Chondrocyte (in vitro differentiated cells): ENCODE data around the gene PSMA7. TPM values are rescaled to one million over a fixed set of nuclear protein-coding genes. Genes with fewer than 3 reads are reported as not detected.
A peak's percentile ranks its signal among the peaks of the same experiment; 100 is the strongest.

Experiments
- DNase-seq: peaks from one replicate; pipeline ENCODE4 v3.0.0; 2021; ENCODE audit warnings: mixed read lengths, low spot score
- H3K27ac Mint-ChIP-seq: one replicate; pipeline ENCODE4 v1.8.0; 2021; ENCODE audit warnings: mild to moderate bottlenecking, moderate library complexity, mixed read lengths; ENCODE audit not compliant: unreplicated experiment
- H3K27me3 Mint-ChIP-seq: 2 replicates; pipeline ENCODE4 v1.8.0; 2021; ENCODE audit warnings: low read depth, mixed read lengths
- H3K36me3 Mint-ChIP-seq: 2 replicates; pipeline ENCODE4 v1.8.0; 2021; ENCODE audit warnings: low read depth, mixed read lengths
- H3K4me1 Mint-ChIP-seq: 2 replicates; pipeline ENCODE4 v1.8.0; 2021; ENCODE audit warnings: low read depth, mild to moderate bottlenecking, mixed read lengths
- H3K4me3 Mint-ChIP-seq: one replicate; pipeline ENCODE4 v1.8.0; 2021; ENCODE audit warnings: mild to moderate bottlenecking, moderate library complexity, mixed read lengths; ENCODE audit not compliant: unreplicated experiment
- H3K9me3 Mint-ChIP-seq: 2 replicates; pipeline ENCODE4 v1.8.0; 2021; ENCODE audit warnings: low read depth, mixed read lengths
- long read RNA-seq: library from polyadenylated mRNA; stranded (forward); transcript quantifications from one replicate; pipeline ENCODE4 v2.0.0, GENCODE V29; 2021
- total RNA-seq: library from RNA; stranded (reverse); gene quantifications from 3 replicates; pipeline ENCODE4 v1.2.1, GENCODE V29; 2021
- TF ChIP-seq, protein P1 (sequence below): fragments of 200-600 bp; sonication (generic); IDR thresholded peaks from 2 replicates; pipeline ENCODE4 v1.5.0; 2021; ENCODE audit warnings: antibody characterized with exemption, mild to moderate bottlenecking, moderate library complexity

The PSMA7 gene
- 218 to 238 TPM (median 226 TPM) in 3 replicates for total RNA-seq
- long read RNA-seq, transcript PSMA7-206 (4 exons, 548 nt) = minor isoform, 241 of 536 reads
- long read RNA-seq, transcript PSMA7-203 (7 exons, 996 nt) = major isoform, 271 of 536 reads
- long read RNA-seq, partial matches to known transcripts = 8 of 536 reads
- long read RNA-seq, other reads (novel, unspliced or antisense) = 13 of 536 reads

DNA sequence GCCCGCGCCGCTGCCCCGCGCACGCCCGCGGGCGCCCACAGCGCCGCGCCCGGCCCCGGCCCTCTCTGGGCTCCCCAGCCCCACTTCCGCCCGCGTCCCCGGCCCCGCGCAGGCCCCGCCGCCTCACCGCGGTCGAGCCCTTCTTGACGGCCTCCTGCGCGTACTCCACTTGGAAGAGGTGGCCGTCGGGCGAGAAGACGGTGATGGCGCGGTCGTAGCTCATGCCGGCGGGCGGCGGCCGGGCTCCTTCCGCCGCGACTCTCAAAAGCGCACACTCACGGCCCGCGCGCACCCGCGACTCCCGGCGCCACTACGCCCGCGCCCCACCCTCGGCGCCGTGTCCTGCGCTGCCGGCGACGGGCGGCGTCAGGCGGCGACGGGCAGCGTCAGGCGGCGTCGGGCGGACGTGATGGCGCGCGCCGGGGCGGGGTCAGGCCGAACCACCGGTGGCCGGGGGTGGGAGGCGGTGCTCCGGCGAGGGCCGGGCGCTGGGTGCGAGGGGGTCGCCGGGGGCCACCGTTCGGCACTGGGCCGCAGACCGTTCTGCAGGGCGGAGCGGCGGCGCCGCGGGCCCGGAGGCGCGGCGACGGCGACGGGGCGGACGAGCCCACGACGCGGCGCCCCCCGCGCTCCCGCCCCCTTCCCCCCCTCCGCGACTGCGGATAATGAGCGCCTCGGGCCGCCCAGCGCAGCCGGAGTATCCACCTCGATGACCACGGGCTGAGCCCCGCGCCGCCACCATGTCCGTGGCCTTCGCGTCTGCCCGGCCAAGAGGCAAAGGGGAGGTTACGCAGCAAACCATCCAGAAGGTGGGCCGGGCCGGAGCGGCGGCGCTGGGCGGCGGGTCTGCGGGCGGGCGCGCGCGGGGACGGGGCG lies at the start of gene PSMA7, which contains the start of gene SS18L1:
PSMA7 (minus strand) TSS at position 314 of the 876 bp plus-strand sequence; CDS start at position 223, 91 bp downstream.
SS18L1 (plus strand) TSS at position 689 of the 876 bp plus-strand sequence; CDS start at position 741, 52 bp downstream.
- Mint-ChIP-seq H3K4me3 (peak within 1 kb of the TSS; percentile 79), H3K27ac (peak within 1 kb of the TSS; percentile 93), H3K9me3 (no peaks in the 10 kb centered on the region), H3K27me3 (no peaks in the 10 kb centered on the region), H3K36me3 (peaks cover 6% of the 10 kb centered on the region), H3K4me1 (peaks cover 47% of the 10 kb centered on the region)
- peak; percentile 92 for DNase-seq
- TF ChIP-seq, protein P1, sequence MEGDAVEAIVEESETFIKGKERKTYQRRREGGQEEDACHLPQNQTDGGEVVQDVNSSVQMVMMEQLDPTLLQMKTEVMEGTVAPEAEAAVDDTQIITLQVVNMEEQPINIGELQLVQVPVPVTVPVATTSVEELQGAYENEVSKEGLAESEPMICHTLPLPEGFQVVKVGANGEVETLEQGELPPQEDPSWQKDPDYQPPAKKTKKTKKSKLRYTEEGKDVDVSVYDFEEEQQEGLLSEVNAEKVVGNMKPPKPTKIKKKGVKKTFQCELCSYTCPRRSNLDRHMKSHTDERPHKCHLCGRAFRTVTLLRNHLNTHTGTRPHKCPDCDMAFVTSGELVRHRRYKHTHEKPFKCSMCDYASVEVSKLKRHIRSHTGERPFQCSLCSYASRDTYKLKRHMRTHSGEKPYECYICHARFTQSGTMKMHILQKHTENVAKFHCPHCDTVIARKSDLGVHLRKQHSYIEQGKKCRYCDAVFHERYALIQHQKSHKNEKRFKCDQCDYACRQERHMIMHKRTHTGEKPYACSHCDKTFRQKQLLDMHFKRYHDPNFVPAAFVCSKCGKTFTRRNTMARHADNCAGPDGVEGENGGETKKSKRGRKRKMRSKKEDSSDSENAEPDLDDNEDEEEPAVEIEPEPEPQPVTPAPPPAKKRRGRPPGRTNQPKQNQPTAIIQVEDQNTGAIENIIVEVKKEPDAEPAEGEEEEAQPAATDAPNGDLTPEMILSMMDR = no peak

DNA sequence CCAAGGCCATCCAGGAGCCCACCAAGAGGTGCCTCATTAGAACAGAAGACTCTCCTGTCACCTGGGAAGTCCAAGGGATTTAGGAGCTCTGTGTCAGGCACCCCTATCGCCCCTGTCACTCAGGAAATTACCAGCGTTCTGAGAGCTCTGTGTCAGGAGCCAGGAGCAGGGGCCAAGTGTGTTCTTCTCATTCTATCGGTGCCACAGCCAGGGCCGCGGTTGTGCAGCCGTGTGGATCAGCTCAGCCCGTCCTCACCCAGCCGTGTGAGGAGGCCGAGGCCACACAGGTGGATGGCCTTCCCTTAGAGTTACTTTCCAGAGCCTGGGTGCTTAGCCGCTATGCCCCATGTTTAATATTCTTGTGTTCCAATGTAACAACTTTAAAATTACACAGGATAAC lies 49.4 kb upstream of the PSMA7 start:
- peak; percentile 53 for DNase-seq
- no peak overlapping the region for H3K4me3 Mint-ChIP-seq
- peaks cover 8% of the 10 kb centered on the region for H3K4me1 Mint-ChIP-seq
- TF ChIP-seq, protein P1 = no peak
- H3K36me3 Mint-ChIP-seq = peaks cover 6% of the 10 kb centered on the region
- no peak overlapping the region for H3K27ac Mint-ChIP-seq
- H3K9me3 Mint-ChIP-seq = no peaks in the 10 kb centered on the region
- no peaks in the 10 kb centered on the region for H3K27me3 Mint-ChIP-seq

DNA sequence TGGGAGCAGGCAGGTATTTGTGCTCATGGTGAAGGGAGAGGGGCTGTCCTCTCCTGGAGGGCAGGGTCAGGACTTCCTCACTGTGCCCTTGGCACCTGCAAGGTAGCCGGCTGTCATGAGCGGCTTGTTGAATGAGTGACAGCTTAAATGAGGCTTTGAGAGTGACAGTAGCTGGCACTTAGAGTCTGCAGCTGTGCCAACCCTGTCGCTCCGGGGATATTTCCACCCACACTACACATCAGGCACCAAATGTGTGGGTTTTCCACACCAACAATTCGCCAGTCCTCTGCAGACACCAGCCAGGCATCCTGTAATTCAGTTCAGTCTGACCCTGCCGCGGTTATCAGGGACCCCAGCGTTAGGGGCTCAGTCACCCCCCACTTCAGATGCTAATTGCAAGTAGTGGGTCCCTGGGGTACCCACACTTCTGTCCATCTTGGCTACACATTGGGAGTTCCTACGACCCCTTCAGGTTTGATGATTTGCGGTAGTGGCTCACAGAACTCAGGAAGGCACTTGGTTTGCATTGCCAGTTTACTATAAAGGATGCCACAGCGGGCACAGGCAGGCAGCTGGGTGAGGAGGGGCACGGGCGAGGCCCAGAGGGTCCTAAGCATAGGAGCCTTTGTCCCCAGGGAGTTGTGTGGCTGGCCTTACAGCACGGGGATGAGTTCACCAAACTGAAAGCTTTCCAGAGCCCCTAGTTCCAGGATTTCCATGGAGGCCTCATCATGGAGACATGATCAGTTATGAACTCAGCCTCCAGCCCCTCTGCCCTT lies 48.8 kb upstream of the PSMA7 start:
- Mint-ChIP-seq H3K9me3 (no peaks in the 10 kb centered on the region), H3K27me3 (no peaks in the 10 kb centered on the region), H3K4me1 (peaks cover 15% of the 10 kb centered on the region), H3K4me3 (no peak overlapping the region), H3K27ac (no peak overlapping the region), H3K36me3 (peaks cover 6% of the 10 kb centered on the region)
- TF ChIP-seq, protein P1 = no peak
- DNase-seq = peak; percentile 59

DNA sequence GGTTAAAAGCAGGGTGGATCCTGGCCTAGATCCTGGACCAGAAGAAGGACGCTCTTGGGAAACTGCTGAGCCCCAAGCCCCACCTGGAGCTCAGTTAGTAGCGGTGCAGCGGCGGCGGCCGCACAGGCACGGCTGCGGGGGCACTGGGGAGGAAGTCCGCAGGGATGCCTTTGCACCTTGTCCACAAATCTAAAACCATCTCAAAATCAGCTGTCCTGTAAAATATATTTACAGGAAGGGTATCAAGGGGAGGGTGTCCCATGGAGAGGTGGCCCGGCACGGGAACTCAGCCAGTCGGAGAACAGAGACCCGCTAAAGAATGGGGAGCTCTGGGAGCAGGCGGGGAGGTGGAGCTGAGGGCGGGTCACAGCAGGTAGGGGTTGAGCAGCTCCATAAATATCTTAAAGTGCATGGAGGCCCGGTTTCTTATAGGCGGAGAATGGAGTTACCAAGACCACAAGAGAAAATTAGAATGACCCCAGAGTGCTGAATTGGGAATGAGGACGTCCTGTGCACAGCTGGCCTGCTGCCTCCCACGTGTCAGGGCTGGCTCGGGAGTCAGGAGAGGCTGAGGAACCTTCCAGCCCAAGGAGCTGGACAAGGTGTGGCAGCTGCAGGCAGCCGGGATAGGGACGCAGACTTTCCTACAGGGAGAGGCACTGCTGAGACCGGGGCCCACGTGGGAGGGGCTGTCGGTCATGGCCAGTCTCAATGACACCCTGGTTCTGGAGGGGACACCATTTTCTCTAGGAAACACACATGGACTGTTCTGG lies 47.6 kb upstream of the PSMA7 start:
- TF ChIP-seq, protein P1 = no peak
- peaks cover 6% of the 10 kb centered on the region for H3K36me3 Mint-ChIP-seq
- peak; percentile 71 for DNase-seq
- H3K9me3 Mint-ChIP-seq = no peaks in the 10 kb centered on the region
- H3K4me1 Mint-ChIP-seq = peaks cover 22% of the 10 kb centered on the region
- H3K4me3 Mint-ChIP-seq = no peak overlapping the region
- no peaks in the 10 kb centered on the region for H3K27me3 Mint-ChIP-seq
- no peak overlapping the region for H3K27ac Mint-ChIP-seq
